ENCODE data around the gene PRR14.

DNA sequence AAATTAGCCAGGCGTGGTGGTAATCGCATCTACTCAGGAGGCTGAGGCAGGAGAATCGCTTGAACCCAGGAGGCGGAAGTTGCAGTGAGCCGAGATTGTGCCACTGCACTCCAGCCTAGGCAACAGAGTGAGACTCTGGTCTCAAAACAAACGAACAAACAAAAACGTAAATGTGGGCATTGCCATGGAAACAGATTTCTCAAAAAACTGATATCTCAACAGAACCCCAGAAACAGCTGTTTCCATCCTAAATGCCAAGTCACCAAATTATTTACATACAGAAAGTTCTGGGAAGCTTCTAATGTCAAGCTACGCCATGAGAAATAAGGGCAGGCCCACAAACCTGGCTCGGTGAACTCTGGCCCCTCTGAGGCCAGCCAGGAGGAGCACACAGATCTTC lies 24.5 kb upstream of the PRR14 start:
- TF ChIP-seq, protein P1, sequence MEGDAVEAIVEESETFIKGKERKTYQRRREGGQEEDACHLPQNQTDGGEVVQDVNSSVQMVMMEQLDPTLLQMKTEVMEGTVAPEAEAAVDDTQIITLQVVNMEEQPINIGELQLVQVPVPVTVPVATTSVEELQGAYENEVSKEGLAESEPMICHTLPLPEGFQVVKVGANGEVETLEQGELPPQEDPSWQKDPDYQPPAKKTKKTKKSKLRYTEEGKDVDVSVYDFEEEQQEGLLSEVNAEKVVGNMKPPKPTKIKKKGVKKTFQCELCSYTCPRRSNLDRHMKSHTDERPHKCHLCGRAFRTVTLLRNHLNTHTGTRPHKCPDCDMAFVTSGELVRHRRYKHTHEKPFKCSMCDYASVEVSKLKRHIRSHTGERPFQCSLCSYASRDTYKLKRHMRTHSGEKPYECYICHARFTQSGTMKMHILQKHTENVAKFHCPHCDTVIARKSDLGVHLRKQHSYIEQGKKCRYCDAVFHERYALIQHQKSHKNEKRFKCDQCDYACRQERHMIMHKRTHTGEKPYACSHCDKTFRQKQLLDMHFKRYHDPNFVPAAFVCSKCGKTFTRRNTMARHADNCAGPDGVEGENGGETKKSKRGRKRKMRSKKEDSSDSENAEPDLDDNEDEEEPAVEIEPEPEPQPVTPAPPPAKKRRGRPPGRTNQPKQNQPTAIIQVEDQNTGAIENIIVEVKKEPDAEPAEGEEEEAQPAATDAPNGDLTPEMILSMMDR (conservative IDR thresholded peaks at IDR 0.05; ENCODE audit: low read depth, low read length): no peak
- TF ChIP-seq RAD21 (IDR thresholded peaks at IDR 0.05; ENCODE audit: low read length): no peak
- no peak for TF ChIP-seq POLR2A (IDR thresholded peaks at IDR 0.05; ENCODE audit: low read depth, low read length)
- TF ChIP-seq BHLHE40 (IDR thresholded peaks at IDR 0.05; ENCODE audit: low read depth, low read length): no peak
- no peak for TF ChIP-seq MXI1 (IDR thresholded peaks at IDR 0.05; ENCODE audit: borderline replicate concordance, low read depth, low read length)
- TF ChIP-seq, protein P2, sequence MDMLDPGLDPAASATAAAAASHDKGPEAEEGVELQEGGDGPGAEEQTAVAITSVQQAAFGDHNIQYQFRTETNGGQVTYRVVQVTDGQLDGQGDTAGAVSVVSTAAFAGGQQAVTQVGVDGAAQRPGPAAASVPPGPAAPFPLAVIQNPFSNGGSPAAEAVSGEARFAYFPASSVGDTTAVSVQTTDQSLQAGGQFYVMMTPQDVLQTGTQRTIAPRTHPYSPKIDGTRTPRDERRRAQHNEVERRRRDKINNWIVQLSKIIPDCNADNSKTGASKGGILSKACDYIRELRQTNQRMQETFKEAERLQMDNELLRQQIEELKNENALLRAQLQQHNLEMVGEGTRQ (IDR thresholded peaks at IDR 0.05; ENCODE audit: low read depth, low read length): no peak
- TF ChIP-seq RFX5 (IDR thresholded peaks at IDR 0.05; ENCODE audit: low read depth, low read length): no peak
- no peak for TF ChIP-seq FOS (IDR thresholded peaks at IDR 0.05; ENCODE audit: low read depth, low read length)
- no peak for TF ChIP-seq NFE2L2 (IDR thresholded peaks at IDR 0.05; ENCODE audit: low read depth, low read length)
- no peak for TF ChIP-seq MAFK (IDR thresholded peaks at IDR 0.05; ENCODE audit: low read depth, low read length)
- no peak for TF ChIP-seq CHD1 (IDR thresholded peaks at IDR 0.05; ENCODE audit: low read depth, low read length)
